Fibroblast of skin of back (primary cell): ENCODE measurements around the gene PLEKHG4.
A peak's percentile ranks its signal among the peaks of the same experiment; 100 is the strongest.

Experiments used
- DNase-seq: peaks from one replicate; pipeline ENCODE4 v3.0.0-alpha.2; 2013

PLEKHG4 gene

DNA sequence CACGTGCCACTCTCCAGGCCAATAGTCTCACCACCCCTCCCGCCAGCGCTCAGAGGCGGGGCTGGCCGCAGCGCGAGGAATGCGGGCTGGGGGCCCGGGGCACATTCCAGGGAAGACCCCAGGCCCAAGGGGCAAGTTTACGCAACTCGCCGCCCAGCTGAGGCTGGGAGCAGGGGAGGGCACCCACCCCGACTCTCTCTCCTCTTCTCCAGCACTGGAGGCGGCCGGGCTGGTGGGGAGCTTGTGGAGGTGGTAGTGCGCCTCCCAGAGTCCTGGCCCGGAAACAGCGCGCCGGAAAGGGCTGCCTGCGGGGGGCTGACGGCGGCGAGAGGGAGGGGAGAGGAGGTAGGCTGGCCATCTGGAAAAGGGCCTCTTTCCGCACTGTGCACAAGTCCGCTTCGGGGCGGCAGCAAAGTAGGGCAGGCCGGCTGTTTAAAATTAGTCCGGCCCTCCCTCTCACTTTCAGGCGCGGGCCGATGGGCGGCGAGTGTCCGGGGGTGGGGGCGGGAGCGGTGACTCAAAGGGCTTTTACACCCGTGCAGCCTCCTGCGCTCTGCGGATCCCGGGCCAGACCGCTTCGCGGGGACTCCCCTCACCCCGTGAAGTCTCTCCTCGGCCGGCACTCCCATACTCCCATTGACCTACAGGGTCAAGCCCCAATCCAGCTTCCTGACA lies 33.1 kb upstream of the PLEKHG4 start:
- DNase-seq = peak; percentile 87

DNA sequence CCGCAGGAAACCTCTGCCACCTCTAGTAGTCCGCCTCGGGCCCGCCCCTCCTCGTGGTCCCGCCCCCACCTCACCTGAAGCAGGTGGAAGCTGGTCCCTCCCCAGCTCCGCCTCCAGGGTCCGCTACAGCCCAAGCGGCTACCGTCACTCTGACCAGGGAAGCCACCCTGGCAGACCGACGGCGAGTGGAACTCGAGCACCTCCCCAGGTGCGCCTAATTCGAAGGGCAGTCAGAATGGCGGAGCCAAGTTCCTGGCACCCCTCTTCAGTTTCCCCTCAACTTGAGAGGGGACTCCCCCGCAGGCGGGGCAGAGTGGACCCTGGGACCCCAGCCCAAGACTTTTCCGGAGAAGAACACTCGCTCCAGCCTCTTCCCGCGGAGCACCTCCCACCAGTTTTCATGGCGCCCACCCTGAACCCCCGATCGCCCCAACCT lies 32.6 kb upstream of the PLEKHG4 start:
- DNase-seq = no peak

DNA sequence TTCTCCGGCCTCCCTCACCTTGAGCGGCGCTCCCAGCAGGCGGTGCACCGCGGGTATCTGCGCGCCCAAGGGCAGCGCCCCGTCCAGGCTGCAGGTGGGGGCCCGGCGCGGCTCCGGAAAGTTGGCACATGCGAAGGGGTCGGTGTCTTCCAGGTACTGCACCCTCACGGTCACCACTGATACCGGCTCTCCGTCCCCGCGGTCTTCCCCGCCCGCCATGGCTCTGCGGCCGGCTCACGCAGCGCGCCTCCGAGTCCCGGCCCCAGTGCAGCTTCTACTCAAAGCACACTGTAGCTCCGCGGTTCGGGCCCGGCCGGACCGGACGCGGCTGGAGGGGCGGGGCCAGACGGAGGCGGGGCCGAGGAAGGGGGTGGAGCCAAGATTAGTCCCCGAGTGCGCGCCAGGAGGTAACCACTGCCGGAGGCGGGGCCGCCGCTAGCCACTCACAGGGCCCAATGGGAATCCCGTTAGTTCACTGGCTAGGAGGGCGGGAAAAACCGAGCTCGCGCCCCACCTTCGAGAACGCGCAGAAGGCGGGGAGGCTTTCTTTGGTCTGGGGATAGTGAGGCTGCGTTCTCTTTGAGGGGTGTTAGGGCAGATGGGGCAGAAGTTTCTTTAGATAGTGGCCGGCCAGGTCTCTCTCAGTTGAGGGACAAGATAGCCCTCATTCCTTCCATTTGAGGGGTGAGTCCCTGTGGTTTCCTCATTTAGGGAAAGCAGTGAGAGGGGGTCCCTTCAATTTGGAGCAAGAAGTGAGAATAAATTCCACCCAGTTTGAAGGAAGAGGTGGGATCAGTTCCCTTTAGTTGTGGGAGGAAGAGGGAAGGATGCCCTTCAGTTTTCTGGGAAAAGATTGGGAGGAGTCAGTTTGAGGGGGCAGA lies 31.9 kb upstream of the PLEKHG4 start, which contains the start of gene FHOD1:
Gene FHOD1 (minus strand): TSS at position 290 of the 881 bp plus-strand sequence. CDS start 71 bp downstream, at position 219.
- DNase-seq = peak; percentile 95

DNA sequence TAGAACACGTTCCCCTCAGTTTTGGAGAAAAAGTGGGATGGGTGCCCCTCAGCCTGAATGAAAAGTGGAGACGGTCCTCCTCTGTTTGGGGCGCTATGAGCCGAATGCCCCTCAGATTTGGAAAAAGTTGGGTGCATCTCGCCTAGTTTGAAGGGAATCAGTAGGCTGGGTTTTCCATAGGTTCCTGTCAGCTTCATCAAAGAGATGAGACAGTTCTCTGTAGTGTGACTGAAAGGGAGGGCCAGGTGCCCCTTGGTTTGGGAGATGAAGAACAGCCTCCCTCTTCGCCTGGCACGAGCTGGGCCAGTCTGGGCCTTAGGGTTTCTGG lies 31.3 kb upstream of the PLEKHG4 start:
- DNase-seq = no peak

DNA sequence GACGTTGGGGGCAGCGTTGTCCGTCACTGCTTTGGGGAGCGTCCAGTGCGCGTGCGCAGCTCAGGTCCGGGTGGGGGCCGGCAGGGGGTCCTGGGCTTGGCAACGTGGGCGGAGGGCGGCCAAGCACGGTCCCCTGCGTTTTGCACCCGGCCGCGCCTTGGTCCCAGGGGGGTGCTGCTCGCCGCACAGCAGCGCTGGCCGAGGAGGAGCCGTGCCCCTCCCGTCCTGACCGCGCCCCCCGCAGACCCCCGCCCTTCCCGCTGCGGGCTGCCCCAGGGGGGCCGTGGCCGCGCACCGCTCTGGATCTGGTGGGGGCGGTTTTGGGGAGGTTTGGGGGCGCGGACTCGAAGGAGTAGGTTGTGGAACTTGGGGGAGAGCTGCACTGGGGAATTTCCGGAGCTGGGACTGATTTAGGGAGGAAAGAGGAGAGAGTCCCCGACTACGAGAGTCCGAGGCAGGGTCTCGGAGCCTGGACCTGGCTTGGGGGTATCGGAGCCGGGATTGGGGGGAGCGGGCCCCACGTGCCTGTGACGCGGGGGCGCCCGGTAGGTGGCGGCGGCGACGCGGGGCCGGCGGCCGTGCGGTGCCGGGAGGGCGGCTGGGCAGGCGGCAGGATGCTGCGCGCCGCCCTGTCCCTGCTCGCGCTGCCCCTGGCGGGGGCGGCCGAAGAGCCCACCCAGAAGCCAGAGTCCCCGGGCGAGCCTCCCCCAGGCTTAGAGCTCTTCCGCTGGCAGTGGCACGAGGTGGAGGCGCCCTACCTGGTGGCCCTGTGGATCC lies 30.7 kb upstream of the PLEKHG4 start, which contains the start of gene SLC9A5:
Gene SLC9A5 (plus strand): TSS at position 579 of the 777 bp plus-strand sequence. CDS start 36 bp downstream, at position 615.
- no peak for DNase-seq

DNA sequence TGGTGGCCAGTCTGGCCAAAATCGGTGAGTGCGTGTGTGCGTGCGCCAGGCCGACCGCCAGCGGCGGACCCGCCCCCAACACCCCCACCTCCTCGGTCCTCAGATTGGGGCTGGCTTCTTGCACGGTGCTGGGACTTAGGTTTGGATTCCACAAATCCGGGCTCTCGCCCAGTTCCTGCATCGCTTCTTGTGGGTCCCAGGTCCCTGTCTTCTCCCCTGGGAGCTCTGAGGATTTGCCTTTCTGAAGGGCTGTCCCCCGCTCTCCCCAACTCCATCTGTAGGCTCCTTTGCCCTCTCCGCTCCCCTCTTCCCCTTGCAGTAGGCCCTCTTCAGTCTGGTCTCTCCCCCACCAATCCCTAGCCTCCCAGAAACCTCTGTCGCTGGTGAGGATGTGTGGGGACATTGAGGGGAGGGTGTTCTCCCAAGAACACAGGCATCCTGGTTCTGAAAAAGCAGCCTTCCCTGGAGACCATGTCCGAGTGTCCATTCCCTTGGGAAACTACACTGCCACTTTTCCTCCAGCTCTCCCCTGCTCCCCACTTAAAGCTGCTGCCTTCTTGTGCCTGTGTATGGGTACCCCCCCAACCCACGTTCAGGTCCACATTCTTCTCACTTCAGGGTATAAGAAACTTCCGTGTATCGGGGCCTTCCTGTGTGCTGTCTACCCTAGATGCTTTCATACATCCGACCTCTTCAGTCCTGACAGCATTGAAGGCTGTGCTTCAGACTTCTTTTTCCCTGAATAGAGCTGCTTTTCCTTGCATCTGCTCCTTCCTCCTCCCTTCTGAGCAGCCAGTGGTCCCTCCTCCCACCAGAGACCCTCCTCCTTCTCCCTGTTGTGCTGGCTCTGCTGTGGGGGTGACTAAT lies 29.9 kb upstream of the PLEKHG4 start:
- no peak for DNase-seq

DNA sequence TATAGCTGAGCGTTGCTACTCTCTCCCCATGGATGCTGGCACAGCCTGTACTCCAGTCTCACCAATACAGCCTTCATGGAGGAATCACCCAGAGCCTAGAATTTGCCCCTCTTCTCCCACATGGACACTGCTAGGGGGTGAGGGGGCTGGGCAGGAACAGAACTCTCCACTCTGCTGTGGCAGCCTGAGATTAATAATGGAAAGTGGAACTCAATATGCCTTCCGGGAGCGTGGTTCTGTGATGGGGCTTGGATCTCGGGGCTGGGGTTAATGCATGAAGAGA lies 29.3 kb upstream of the PLEKHG4 start:
- DNase-seq = no peak

DNA sequence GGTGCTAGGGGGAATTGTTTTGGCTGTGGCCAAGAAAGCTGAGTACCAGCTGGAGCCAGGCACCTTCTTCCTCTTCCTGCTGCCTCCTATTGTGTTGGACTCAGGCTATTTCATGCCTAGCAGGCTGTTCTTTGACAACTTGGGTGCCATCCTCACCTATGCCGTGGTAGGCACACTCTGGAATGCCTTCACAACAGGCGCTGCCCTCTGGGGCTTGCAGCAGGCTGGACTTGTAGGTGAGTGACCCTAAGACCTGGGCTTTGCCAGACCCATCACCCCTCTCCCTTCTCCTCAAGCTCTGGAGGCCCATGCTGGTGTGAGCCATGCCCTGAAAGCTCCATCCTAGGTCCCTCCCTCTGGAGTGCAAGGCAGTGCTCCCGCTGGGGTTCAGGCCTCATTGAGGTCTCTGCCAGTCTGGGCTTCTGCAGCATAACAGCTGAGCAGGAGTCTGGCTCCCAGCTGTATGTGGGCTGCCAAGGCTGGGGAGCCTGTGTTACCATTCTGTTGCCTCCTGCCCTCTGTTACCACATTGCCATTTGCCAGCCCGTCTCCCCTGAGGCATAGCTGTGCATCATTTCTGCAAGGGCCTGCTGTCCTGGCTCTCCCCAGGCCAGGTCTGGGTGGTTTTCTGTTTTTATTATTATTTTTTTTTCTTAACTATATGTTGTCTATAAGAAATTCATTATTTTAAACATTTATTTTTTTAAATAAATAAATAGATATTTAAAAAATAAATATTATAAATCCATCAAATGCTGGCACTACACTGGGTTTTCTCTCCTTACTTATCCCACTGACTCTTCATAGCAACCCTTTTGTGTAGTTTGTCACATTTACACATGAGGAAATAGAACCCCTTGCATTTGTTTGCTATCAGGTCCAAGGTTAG lies 26.5 kb upstream of the PLEKHG4 start:
- DNase-seq = no peak

DNA sequence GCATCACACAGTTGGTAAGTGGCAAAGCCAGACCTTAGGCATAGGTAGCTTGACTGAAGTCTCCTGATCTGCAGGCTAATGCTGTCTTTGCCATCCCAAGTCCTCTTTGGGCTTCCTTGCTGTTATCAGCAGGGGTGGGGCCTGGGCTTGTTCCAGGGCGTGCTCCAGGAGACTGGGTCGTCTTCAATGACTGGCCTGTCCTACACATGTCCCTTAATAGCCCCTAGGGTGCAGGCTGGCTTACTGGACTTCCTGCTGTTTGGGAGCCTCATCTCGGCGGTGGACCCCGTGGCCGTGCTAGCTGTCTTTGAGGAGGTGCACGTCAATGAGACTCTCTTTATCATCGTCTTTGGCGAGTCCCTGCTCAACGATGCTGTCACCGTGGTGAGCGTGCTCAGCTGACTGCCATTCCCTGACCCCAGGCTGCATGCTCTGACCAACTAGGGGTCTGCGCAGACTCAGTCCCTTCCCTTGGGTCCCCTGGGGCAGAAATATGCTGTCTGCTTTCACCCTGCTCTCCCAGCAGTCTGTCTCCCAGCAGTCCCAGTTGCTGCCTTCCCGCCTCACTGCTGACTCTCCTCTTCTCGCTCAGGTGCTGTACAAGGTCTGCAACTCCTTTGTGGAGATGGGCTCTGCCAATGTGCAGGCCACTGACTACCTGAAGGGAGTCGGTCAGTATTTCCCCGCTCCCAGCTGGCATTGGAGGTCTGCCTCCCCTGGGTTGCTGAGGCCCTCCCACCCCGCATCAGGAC lies 24.4 kb upstream of the PLEKHG4 start:
- no peak for DNase-seq

DNA sequence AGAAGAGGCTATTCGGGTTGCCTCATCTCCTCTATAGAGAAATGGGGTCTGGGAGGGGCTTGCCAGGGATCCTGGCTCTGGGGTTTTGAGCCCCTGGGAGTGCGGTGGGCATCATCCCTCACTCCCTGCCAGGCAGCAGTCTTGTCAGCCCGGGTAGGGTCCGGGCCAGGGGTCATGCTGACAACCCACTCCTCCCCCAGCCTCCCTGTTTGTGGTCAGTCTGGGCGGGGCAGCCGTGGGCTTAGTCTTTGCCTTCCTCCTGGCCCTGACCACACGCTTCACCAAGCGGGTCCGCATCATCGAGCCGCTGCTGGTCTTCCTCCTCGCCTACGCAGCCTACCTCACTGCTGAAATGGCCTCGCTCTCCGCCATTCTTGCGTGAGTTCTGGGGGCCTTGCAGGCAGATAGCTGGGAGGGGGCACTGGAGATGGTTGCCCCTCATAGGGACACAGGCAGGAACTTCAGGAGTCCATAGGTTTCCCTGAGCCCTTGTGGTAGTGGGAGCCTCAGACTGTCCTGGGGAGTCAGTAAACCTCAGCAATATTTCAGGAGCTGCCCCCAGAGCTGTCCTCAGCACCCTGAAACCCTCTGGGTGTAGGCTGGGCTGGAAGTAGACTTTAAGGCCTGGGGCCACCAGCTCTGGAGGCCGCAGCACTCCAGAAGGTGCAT lies 23.6 kb upstream of the PLEKHG4 start:
- no peak for DNase-seq

DNA sequence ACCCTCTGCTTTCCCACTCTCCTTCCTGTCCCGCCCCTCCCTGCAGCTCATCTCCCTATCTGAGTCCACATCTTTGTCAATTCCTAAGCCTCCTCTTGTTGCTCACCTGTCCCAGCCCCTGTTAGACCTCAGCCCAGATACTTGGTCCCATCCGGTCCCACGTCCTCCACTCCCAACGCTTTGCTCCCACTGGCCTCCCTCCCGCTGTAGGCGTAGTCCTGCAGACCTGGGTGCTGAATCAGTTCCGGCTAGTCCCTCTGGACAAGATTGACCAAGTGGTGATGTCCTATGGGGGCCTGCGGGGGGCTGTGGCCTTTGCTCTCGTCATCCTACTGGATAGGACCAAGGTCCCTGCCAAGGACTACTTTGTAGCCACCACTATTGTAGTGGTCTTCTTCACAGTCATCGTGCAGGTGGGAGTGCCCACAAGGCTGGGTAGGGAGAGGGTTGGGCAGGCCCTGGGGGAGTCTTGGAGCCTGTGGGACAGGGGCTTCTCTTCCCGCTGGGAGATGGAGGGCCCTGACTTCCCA lies 22.6 kb upstream of the PLEKHG4 start:
- no peak for DNase-seq

DNA sequence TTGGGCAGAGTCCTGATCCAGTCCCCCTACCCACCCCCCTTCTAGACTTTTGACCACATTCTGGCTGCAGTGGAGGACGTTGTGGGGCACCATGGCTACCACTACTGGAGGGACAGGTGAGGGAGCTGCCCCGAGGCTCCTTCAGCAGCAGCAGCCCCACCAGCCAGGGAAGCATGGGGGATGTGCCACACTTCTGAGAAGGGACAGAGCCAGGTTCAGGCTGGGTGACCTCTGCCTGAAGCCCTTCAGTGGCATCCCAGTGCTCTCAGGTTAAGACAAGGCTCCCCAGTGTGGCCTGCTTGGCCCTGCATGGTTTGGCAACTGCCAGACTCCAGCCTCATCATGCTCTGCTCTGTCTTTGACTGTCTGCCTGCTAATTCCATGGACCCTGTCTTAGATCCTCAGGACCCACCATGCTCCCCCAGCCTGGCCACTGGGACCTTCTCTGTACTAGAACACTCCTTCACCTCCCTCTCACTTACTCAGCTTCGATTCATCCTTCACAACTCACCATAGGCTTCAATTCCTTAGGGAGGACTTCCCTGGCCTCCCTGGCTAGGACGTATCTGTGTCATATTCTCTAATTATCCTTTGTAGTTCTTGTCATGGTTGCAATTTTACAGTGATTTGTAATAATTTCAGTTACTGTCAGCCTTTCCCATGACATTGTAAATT lies 21.7 kb upstream of the PLEKHG4 start:
- DNase-seq = peak; percentile 73

DNA sequence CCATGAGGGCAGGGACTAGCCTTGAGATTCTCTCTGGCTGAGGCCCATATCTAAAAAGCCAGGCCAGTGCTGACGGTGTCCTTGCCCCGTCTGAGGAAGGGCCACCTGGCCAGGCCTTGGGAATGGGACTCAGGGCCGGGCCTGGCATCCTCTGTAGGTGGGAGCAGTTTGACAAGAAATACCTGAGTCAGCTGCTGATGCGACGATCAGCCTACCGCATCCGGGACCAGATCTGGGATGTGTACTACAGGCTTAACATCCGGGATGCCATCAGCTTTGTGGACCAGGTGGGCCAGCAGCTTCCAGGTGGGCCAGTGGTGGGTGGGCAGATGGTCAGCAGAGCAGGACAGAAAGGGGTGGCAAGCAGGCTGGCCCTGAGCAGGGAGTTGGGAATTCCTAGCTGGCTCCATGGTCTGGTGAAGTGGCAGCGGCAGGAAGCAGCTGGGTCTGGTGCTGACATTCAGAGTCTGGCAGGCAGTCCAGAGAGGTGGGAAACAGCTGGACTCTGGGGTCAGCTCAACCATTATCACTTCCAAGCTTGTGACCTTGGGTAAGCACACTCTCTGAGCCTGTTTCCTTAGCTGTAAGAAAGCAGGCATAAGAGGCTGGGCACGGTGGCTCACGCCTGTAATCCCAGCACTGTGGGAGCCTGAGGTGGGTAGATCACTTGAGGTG lies 21.0 kb upstream of the PLEKHG4 start:
- no peak for DNase-seq

DNA sequence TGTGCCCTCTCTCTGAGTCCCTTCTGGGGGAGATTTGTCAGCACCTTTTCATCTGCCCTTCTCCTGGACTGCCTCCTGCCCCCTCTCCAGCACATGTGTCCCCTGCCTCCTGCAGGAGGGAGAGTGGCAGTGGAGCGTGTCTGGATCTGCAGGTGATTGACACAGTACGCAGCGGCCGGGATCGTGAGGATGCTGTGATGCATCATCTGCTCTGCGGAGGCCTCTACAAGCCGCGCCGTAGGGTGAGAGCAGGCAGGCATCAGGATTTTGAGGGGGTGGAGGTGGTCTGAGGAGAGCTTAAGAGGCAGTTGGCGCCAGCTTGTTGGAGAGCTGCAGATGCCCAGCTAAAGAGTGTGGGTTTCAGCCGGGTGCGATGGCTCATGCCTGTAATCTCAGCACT lies 19.6 kb upstream of the PLEKHG4 start:
- DNase-seq = no peak

DNA sequence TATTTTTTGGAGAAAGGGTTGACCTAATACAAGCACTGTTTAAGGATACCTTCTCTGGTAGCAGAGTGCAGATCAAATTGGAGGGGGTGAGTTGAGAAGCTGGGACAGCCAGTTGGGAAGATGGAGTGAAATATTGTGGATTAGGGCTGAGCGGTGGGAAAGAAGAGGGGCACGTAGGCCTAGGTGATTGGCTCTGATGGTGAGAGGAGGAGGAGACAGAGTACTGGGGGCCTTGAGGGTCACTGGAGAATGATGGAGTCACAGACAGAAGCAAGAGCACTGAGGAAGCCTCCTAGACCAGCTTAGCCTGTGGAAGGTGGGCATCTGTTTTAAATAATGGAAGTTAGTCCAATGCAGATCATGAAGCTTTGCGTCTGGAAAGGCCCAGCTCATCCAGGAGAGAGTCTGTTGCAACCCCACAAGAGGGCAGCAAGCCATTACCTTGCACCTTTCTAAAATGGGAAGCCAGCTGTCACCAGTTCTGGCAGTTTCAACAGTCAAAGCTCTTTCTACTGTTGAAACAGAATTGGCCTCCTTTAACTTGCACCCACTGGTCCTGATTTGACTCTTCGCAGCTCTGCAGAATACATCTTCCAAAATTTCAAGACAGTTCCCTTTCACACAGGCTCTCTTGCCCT lies 18.8 kb upstream of the PLEKHG4 start:
- DNase-seq = peak; percentile 57

DNA sequence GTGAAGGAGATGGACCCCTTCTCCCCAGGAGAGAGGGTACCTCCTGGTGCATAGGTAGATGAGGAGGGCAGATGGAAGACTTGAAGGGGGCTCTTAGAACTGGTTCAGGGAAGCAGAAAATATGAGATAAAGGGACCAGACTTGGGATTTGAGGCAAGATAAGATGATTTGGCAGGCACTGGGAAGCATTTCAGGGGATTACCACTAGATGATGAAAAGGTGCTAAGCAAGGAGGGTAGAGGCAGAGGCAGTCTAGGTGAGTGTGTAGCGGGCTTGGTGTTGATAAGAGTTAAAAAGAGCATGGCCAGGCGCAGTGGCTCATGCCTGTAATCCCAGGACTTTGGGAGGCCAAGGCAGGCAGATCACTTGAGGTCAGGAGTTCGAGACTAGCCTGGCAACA lies 16.1 kb upstream of the PLEKHG4 start:
- DNase-seq = no peak

DNA sequence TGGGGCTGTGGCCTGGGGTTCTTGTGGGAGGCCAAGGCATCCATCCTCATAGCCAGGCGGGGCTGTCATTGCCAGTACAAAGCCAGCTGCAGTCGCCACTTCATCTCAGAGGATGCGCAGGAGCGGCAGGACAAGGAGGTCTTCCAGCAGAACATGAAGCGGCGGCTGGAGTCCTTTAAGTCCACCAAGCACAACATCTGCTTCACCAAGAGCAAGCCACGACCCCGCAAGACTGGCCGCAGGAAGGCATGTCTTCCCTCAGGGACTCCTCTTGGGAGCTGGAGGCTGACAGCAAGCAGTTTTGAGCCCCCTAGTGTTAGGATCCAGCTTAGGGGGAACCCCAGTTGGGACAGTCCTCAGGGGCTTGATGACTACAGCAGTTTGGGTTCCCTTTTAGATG lies 15.1 kb upstream of the PLEKHG4 start:
- DNase-seq = no peak

DNA sequence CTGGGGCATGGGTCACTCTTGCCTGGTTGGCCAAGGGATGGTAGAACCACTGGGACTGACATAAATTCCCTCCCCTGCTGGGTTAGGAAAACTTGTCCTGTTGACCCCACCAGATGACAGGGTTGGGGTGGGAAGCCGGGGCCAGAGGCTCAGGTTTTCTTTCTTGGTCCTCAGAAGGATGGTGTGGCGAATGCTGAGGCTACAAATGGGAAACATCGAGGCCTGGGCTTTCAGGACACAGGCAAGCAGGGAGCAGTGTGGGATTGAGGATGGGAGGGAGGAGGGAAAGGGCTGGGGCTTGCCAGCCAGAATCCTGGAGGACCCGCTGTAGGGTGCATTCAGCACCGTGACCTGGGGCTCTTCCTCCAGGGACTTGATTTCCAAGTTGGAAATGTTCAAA lies 14.5 kb upstream of the PLEKHG4 start:
- no peak for DNase-seq
